GM23338 (cell line): ENCODE results near the gene SLC1A4.

Experiments
- CREB1 ChIP-seq: fragments of 250-450 bp; sonication (Bioruptor Pico); IDR thresholded peaks from 2 replicates; pipeline ENCODE4 v1.5.0; 2020; ENCODE audit warnings: low read depth, mild to moderate bottlenecking, moderate library complexity
- CTCF ChIP-seq, 2 experiments: fragments of 200-600 bp in 1 of 2; sonication (generic) in 1 of 2; conservative IDR thresholded peaks; 2 replicates each; pipeline versions ENCODE4 v1.5.1 to v1.6.1; 2016 to 2017; ENCODE audit warnings: antibody characterized with exemption in 2 of 2, low read depth in 2 of 2, mild to moderate bottlenecking in 2 of 2, moderate library complexity in 1 of 2
- ETS1 ChIP-seq: IDR thresholded peaks from 2 replicates; pipeline ENCODE4 v1.6.1; 2016; ENCODE audit warnings: antibody characterized with exemption
- EZH2 ChIP-seq: fragments of 200-600 bp; sonication (generic); IDR thresholded peaks from one replicate; pipeline ENCODE4 v1.8.0; 2017; ENCODE audit warnings: antibody characterized with exemption, mild to moderate bottlenecking, low read depth; ENCODE audit not compliant: unreplicated experiment
- EZH2phosphoT487 ChIP-seq: fragments of 200-600 bp; sonication (generic); IDR thresholded peaks from one replicate; pipeline ENCODE4 v1.8.1; 2018; ENCODE audit warnings: antibody characterized with exemption; ENCODE audit not compliant: unreplicated experiment
- JUNB ChIP-seq: IDR thresholded peaks from one replicate; pipeline ENCODE4 v1.6.1; 2016; ENCODE audit warnings: antibody characterized with exemption; ENCODE audit not compliant: unreplicated experiment
- NANOG ChIP-seq: IDR thresholded peaks from 2 replicates; pipeline ENCODE4 v1.6.1; 2016; ENCODE audit warnings: antibody characterized with exemption, borderline replicate concordance
- POLR2AphosphoS5 ChIP-seq: IDR thresholded peaks from 2 replicates; pipeline ENCODE4 v1.6.1; 2016; ENCODE audit warnings: antibody characterized with exemption, low read depth
- REST ChIP-seq: IDR thresholded peaks from one replicate; pipeline ENCODE4 v1.6.1; 2018; ENCODE audit warnings: antibody characterized with exemption; ENCODE audit not compliant: unreplicated experiment
- ZNF114 ChIP-seq: fragments of 250-450 bp; sonication (Bioruptor Pico); IDR thresholded peaks from 2 replicates; pipeline ENCODE4 v1.5.0; 2020; ENCODE audit warnings: mild to moderate bottlenecking, moderate library complexity
- ZNF331 ChIP-seq: fragments of 250-450 bp; sonication (Bioruptor Pico); IDR thresholded peaks from 2 replicates; pipeline ENCODE4 v1.5.0; 2020; ENCODE audit warnings: low read depth, mild to moderate bottlenecking, moderate library complexity

GRCh38 chr2:64952096-64952495, 37.1 kb upstream of the SLC1A4 start:
- no peak for TF ChIP-seq CTCF (conservative IDR thresholded peaks at IDR 0.05; ENCODE audit: low read depth in 2 of 2)
- no peak for TF ChIP-seq EZH2phosphoT487
- TF ChIP-seq EZH2 = no peak
- TF ChIP-seq POLR2AphosphoS5 = no peak
- no peak for TF ChIP-seq CREB1
- no peak for TF ChIP-seq REST
- no peak for TF ChIP-seq ETS1
- TF ChIP-seq ZNF114 (CRISPR knock-in tag) = no peak
- no peak for TF ChIP-seq NANOG
- no peak for TF ChIP-seq JUNB
- no peak for TF ChIP-seq ZNF331 (CRISPR knock-in tag)
